ENCODE measurements around the gene OR5AK2. TPM values are rescaled to one million over a fixed set of nuclear protein-coding genes. Genes with fewer than 3 reads are reported as not detected.
"Not testable (repeated sequence)": the region's sequence is repeated elsewhere in the genome, so short reads cannot be mapped to it uniquely, and the experiment has no call there.

OR5AK2 gene
- total RNA-seq, 2 experiments from 2014 or later: not detected

DNA sequence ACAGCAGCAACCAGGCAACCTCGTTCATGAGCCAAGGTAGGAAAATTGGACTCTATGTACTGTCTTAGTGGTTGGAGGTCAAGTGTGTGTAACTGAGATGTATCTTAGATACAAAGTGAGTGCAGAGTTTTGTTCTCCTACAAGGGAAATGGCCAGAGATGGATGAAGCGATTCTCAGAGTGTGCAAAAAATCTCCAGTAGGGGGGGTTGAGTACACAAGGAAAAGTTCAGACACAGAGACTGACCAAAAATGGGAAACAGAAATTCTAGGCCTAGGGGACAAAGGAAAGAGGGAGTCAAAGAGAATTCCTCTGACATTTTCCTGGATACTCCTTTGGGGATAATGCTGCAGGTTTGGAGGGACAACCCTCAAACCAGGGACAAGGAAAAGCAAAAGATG lies 38.2 kb upstream of the OR5AK2 start:
- Histone ChIP-seq H3K4me2 (ENCODE audit: low read length) (no peak overlapping the region), H3K36me3 (ENCODE audit: insufficient read depth, low read length) (no peaks in the 10 kb centered on the region), H3K4me3 (ENCODE audit: low read depth, low read length, poor library complexity, severe bottlenecking) (no peak overlapping the region), H3K9me2 (ENCODE audit: insufficient read depth, low read length) (no peaks in the 10 kb centered on the region), H2AFZ (ENCODE audit: low read length) (no peak overlapping the region), H3K4me1 (ENCODE audit: insufficient read depth, low read length, poor library complexity, severe bottlenecking) (no peaks in the 10 kb centered on the region), H4K20me1 (ENCODE audit: insufficient read depth, low read length) (no peaks in the 10 kb centered on the region), H3K9me3 (ENCODE audit: low read length) (no peaks in the 10 kb centered on the region), H3K27ac (ENCODE audit: low read depth, low read length, poor library complexity, severe bottlenecking) (no peak overlapping the region), H3K79me2 (ENCODE audit: insufficient read depth, low read depth, low read length) (no peaks in the 10 kb centered on the region)
- ChIA-PET POLR2A (no interaction called here), CTCF (ENCODE audit: unreplicated experiment) (no interaction called here)
- no peak for TF ChIP-seq EZH2phosphoT487 (IDR thresholded peaks at IDR 0.05; ENCODE audit: borderline replicate concordance, low read depth, low read length)
- TF ChIP-seq, protein P1, sequence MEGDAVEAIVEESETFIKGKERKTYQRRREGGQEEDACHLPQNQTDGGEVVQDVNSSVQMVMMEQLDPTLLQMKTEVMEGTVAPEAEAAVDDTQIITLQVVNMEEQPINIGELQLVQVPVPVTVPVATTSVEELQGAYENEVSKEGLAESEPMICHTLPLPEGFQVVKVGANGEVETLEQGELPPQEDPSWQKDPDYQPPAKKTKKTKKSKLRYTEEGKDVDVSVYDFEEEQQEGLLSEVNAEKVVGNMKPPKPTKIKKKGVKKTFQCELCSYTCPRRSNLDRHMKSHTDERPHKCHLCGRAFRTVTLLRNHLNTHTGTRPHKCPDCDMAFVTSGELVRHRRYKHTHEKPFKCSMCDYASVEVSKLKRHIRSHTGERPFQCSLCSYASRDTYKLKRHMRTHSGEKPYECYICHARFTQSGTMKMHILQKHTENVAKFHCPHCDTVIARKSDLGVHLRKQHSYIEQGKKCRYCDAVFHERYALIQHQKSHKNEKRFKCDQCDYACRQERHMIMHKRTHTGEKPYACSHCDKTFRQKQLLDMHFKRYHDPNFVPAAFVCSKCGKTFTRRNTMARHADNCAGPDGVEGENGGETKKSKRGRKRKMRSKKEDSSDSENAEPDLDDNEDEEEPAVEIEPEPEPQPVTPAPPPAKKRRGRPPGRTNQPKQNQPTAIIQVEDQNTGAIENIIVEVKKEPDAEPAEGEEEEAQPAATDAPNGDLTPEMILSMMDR (conservative IDR thresholded peaks at IDR 0.05; ENCODE audit: low read length): no peak
- no TSS peak for BruUV-seq (replicated peaks)
- intact Hi-C loops (cut with micrococcal nuclease; ENCODE audit: unreplicated experiment): no loop called here
- DNase-seq (ENCODE audit: low spot score): no peak

- intact Hi-C loops (cut with micrococcal nuclease; ENCODE audit: unreplicated experiment); H3K79me2 ChIP-seq (ENCODE audit: insufficient read depth, low read depth, low read length); H3K27ac ChIP-seq (ENCODE audit: low read depth, low read length, poor library complexity, severe bottlenecking); BruUV-seq (replicated peaks); H3K9me2 ChIP-seq (ENCODE audit: insufficient read depth, low read length); POLR2A ChIA-PET; H4K20me1 ChIP-seq (ENCODE audit: insufficient read depth, low read length); H3K36me3 ChIP-seq (ENCODE audit: insufficient read depth, low read length); H3K4me1 ChIP-seq (ENCODE audit: insufficient read depth, low read length, poor library complexity, severe bottlenecking); CTCF ChIA-PET (ENCODE audit: unreplicated experiment); H3K4me2 ChIP-seq (ENCODE audit: low read length); H3K4me3 ChIP-seq (ENCODE audit: low read depth, low read length, poor library complexity, severe bottlenecking); H3K9me3 ChIP-seq (ENCODE audit: low read length); H2AFZ ChIP-seq (ENCODE audit: low read length); DNase-seq (ENCODE audit: low spot score): not testable (repeated sequence)
Measured at GRCh38 chr11:56953907-56954306, 34.8 kb upstream of the OR5AK2 start.

DNA sequence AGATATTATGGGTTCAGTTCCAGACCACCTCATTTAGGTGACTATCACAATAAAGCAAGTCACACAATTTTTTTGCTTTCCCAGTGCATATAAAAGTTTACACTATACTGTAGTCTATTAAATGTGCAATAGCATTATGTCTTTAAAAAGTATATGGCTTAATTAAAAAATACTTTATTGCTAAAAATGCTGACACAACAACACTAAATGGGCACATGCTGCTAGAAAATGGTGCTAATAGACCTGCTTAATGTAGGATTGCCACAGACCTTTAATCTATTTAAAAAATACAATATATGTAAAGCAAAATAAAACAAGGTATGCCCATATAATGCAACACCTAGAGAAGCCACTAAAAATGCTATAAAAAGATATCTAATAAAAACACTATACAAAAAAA lies 27.1 kb upstream of the OR5AK2 start:
- no peaks in the 10 kb centered on the region for H4K20me1 ChIP-seq (ENCODE audit: insufficient read depth, low read length)
- CTCF ChIA-PET (ENCODE audit: unreplicated experiment): no interaction called here
- H3K9me2 ChIP-seq (ENCODE audit: insufficient read depth, low read length): no peaks in the 10 kb centered on the region
- POLR2A ChIA-PET: no interaction called here
- no peaks in the 10 kb centered on the region for H3K79me2 ChIP-seq (ENCODE audit: insufficient read depth, low read depth, low read length)
- no peak for DNase-seq (ENCODE audit: low spot score)
- no peak overlapping the region for H3K27ac ChIP-seq (ENCODE audit: low read depth, low read length, poor library complexity, severe bottlenecking)
- no peak overlapping the region for H3K4me3 ChIP-seq (ENCODE audit: low read depth, low read length, poor library complexity, severe bottlenecking)
- no peaks in the 10 kb centered on the region for H3K36me3 ChIP-seq (ENCODE audit: insufficient read depth, low read length)
- H3K9me3 ChIP-seq (ENCODE audit: low read length): no peaks in the 10 kb centered on the region
- BruUV-seq (replicated peaks): no TSS peak
- no peak overlapping the region for H3K4me2 ChIP-seq (ENCODE audit: low read length)
- no peak overlapping the region for H2AFZ ChIP-seq (ENCODE audit: low read length)
- TF ChIP-seq EZH2phosphoT487 (IDR thresholded peaks at IDR 0.05; ENCODE audit: borderline replicate concordance, low read depth, low read length): no peak
- TF ChIP-seq, protein P1 (conservative IDR thresholded peaks at IDR 0.05; ENCODE audit: low read length): no peak
- intact Hi-C loops (cut with micrococcal nuclease; ENCODE audit: unreplicated experiment): no loop called here
- H3K4me1 ChIP-seq (ENCODE audit: insufficient read depth, low read length, poor library complexity, severe bottlenecking): no peaks in the 10 kb centered on the region
